IPS DF 19.7 (cell line): ENCODE data around the gene THAP5.
"Not testable (repeated sequence)": the region's sequence is repeated elsewhere in the genome, so short reads cannot be mapped to it uniquely, and the experiment has no call there.

Experiments
- DNase-seq: peaks from one replicate; pipeline ENCODE4 v3.0.0-alpha.2; 2013; ENCODE audit warnings: low read depth, low spot score

Gene THAP5

DNA sequence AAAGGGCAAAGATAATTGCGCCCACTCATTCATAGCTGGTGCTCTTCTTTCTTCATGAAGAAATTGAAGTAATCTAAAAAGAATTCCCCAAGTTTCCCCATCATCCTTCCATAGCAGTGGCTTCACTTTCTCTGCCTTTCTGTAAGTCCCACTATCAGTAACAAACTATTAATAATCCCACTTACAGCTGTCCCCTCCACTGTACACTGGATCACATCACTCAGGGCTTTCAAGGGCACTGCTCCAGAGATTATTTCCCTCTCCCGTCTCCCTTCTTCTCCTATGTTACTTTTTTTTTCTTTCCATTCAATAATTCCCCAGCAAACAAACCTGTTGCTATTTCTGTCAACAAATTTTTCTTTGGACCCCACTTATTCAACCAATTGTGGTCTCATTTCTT lies 16.3 kb upstream of the THAP5 start:
- DNase-seq: no peak

DNA sequence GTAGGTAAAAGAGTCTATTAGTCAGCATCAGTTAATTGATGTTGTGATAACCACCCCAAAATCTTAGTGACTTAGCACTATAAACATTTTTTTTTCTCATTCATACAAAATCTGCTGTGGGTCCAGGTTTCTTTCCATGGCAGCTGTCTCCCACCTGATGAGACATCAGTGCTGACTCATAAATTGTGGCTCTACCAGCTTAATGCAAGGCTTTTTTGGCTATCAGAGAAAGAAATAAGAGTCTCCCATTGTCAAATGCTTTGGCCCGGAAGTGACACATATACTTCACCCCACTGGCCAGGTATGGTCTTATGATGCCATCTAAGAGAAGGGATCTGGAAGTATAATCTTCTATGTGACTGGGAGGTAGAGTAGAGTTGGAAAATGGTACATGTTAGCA lies 14.7 kb upstream of the THAP5 start:
- DNase-seq: no peak

DNA sequence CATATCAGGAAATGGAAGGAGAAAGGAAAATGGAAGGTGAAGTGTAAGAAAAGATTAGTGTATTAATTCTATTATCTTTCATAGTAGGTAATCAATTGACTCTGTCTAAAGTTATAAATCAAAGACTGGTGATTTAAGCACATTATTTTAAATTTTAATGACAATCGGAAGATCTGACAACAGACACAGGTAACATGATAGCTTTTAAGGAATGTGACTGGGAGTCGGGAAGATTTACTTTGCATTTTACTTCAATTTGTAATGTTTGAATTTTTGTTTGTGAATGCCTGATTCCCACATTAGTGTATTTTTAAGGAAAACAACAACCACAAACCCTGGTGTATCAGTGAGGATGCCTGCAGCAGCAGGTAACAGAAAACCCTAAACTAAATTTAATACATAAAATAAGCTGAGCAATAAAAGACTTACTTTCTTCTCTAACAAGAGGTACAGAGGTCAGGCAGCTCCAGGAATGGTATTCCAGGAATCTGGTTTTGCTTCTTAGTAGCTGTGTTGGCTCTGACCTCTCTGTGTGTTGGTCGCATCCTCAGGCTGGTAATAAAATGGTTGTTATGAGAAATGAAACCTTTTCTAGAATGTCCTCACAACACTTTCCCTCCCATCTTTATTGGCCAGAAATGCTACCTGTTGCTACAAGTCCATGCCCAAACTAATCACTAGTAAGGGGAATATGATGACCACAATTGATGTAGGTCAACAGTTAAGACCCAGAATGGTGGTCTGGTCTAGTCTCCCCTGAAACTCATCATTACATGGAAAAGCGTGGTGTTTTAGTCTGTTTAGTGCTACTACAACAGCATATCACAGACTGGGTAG lies 12.4 kb upstream of the THAP5 start:
- peak; percentile 64 for DNase-seq

GRCh38 chr7:108580298-108580697 lies 10.8 kb upstream of the THAP5 start:
- DNase-seq: no peak

- DNase-seq: no peak
These were observed 9.4 kb upstream of the THAP5 start for GRCh38 chr7:108578937-108579336.

- DNase-seq: no peak
These were observed 6.6 kb upstream of the THAP5 start for GRCh38 chr7:108576116-108576515.

DNA sequence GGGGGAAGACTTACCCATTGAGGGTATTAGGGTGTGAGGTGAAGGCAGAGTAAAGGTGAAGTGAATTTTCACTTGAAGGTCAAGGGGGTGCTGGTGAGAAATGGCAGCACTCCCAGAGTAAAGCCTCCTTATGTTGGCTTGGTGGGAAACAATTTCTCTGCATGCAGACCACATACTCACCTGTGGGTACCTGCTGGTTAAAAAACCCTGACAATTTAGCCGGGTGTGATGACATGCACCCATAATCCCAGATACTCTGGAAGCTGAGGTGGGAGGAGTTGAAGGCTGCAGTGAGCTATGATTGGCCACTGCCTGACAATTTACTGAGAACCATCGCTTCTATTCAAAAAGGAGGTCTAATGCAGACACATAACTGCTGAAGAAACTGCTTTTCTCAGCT lies 5.7 kb upstream of the THAP5 start:
- DNase-seq: no peak

DNA sequence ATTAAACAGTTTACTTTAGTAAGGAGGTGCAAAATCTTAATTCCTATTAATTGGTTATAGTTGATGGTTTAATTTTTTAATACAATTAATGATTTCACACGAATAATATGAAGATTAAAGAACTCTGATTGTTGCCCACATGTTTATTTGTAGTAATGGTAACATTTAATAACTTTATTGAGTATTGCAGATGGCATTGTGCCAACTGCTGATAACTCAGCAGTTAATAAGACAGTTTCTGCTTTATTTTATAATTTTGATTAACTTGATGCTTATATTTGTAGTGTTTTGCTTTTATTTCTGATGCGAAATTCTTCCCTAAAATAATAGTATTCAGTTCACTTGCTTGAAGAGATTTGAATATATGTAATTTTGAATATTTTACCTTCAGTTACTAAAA lies 3.0 kb upstream of the THAP5 start:
- DNase-seq: no peak

DNA sequence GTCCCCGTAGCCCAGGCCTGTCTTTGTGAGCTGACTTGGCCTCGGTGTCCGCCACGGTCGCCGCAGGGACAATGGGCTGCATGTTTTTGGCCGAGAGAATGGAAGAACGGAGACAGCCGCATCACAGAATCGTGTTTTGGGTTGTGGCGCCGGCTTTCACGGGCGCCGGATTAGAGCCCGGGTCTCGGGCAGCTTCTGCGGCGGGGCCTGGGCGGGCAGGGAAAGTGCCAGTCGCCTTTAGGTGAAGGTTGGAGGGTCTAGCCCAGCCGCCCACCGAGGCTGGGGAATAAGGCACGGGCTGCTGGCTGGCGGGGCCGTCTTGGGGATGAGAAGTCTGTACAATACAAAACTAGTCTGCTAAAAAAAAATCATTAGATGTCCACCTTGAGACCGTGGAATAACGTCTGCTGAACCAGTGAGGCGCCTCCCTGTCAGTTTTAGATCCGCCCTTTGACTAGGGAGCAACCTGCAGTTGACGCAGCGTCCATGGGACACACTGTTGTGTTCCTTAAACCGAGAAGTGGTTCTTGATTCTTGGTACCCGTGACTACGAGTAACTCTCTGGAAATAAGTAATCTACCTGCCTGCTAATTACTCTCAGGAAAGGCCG lies 745 bp upstream of the THAP5 start:
- no peak for DNase-seq

- DNase-seq: no peak
These were observed 615 bp downstream of the THAP5 start for GRCh38 chr7:108568801-108569380.

GRCh38 chr7:108565987-108566386 lies 3.5 kb downstream of the THAP5 start:
- DNase-seq: no peak

DNA sequence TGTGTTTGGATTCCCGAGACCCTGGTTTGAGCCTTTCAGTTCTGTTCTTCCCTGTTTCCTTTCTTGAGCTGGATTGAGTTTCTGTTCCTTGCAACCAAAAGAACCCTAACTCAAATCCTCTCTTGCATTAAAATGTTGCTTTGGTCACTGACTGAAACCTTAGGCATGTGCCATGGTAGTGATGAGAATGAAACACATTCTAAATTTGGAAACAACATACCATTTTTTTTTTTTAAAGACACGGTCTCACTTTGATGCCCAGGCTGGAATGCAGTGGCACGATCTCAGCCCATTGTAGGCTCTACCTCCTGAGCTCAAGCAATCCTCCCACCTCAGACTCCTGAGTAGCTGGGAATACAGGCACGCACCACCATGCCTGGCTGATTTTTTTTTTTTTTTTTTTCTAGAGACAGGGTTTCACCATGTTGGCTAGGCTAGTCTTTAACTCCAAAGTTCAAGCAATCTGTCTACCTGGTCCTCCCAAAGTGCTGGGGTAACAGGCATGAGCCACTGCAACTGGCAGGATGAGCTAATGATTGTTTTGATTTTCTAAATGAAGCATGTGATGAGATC lies 8.4 kb downstream of the THAP5 start:
- no peak for DNase-seq

DNA sequence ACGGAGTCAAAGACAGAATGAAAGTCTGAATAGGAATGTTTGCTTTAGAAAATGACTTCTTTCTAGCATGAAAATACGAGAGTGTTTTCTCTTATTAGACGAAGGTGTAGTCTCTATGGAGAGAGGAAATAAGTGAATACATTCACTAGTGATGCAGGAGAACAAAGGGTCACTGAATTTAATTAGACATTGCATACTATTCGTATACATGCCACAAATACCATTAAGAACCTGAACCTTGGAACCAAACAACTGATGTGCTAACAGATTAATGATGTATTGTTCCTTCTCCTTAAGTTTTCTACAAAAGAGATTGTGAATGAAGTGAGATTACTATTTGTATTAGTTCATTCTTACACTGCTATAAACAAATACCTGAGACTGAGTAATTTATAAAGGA lies 10.3 kb downstream of the THAP5 start:
- no peak for DNase-seq

DNA sequence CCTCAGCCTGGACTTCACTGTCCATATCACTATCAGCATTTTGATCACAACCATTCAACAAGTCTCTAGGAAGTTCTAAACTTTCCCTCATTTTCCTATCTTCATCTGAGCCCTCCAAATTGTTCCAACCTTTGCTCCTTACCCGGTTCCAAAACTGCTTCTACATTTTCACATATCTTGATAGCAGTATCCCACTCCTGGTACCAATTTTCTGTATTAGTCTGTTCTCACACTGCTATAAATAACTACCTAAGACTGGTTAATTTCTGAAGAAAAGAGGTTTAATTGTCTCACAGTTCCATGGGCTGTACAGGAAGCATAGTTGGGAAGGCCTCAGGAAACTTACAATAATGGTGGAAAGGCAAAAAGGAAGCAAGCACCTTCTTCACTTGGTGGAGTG lies 11.9 kb downstream of the THAP5 start:
- DNase-seq: no peak

- DNase-seq: no peak
These were observed 12.3 kb downstream of the THAP5 start for GRCh38 chr7:108557191-108557590.

DNA sequence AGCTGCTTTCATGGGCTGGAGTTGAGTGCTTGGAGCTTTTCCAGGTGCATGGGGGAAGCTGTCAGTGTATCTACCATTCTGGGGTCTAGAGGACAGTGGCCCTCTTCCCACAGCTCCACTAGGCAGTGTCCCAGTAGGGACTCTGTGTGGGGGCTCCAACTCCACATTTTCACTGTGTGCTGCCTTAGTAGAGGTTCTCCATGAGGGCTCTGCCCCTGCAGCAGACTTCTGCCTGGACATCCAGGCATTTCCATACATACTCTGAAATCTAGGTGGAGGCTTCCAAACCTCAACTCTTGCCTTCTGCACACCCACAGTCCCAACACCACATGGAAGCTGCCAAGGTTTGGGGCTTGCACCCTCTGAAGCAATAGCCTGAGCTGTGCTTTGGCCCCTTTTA lies 12.8 kb downstream of the THAP5 start:
- not testable (repeated sequence) for DNase-seq

DNA sequence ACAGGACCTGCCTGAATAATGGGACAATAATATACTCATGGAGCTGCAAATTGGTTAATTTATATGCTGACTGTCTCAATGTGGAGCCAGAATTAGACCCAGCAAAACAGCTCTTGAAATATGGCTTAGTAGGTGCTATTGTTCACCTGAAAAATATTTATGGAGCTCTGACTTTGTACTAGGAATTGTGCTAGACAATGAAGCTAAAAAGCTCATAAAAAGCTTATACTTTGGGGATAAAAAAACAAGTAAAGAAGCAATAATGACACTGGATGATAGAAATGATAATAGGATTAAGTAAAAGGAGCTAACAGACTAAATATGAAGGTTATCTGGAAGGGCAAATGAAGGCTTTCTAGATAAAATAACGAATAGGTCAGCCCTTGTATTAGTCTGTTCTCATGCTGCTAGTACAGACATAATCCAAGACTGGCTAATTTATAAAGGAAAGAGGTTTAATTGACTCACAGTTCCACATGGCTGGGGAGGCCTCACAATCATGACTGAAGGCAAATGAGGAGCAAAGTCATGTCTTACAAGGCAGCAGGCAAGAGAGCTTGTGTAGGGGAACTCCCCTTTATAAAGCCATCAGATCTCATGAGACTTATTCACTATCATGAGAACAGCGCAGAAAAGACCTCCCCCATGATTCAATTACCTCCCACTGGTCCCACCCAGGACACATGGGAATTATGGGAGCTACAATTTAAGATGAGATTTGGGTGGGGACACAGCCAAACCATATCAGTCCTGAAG lies 21.2 kb downstream of the THAP5 start:
- not testable (repeated sequence) for DNase-seq

- DNase-seq: no peak
These were observed 28.0 kb downstream of the THAP5 start for GRCh38 chr7:108541478-108541877.

DNA sequence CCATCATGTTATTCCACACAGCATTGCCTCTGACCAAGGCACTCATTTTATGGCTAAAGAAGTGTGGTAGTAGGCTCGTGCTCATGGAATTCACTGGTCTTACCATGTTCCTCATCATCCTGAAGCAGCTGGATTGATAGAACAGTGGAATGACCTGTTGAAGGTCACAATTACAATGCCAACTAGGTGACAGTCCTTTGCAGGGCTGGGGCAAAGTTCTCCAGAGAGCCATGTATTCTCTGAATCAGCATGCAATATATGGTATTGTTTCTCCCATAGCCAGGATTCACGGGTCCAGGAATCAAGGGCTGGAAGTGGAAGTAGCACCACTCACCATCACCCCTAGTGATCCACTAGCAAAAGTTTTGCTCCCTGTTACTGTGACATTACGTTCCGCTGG lies 30.8 kb downstream of the THAP5 start:
- DNase-seq: not testable (repeated sequence)

- not testable (repeated sequence) for DNase-seq
These were observed 31.3 kb downstream of the THAP5 start for GRCh38 chr7:108538236-108538635.

DNA sequence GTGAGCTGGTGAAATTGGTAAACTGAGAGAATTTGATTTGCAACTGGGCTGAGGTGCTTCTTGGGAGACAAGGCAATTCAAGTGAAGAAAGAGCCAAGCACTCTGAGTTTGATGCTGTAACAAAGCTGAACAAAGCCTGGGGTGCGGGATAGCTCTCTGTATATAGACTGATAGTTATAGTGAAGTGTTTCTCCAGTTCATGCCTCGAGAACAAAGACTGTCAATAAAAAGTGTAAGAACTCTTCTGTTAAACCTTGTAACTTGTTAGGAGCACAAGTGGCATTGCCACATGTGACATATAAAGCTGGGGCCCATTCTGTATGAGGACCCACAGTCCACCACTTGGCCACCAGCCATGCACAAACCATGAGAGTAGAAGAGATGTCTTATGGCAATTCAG lies 32.3 kb downstream of the THAP5 start:
- no peak for DNase-seq

- DNase-seq: no peak
These were observed 33.8 kb downstream of the THAP5 start for GRCh38 chr7:108535744-108536143.
